Fibroblast of skin of back (primary cell): ENCODE measurements around the gene HOXC11.

Experiments used
- DNase-seq: peaks from one replicate; pipeline ENCODE4 v3.0.0-alpha.2; 2013

The HOXC11 gene

GRCh38 chr12:53958128-53958527, 14.8 kb upstream of the HOXC11 start:
- no peak for DNase-seq

DNA sequence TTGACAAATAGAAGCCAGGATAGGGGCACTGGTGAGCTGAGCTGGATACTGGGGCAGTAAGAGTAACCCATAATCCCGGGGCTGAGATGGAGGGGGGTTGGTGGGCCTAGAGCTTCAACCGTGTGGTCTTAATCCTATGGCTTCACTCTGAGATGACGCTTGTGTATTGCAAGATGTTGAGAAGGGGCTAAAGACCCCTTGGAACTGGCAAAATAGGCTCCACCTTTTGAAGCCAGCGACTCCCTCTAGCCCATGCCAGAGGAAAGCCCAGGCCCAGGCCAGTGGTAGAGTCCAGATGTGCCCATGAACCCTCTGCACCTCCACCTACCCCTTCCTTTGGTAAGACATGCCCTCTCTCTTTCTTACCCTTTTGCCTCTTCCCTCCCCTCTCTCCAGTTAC, 13.6 kb upstream of the HOXC11 start:
- no peak for DNase-seq

DNA sequence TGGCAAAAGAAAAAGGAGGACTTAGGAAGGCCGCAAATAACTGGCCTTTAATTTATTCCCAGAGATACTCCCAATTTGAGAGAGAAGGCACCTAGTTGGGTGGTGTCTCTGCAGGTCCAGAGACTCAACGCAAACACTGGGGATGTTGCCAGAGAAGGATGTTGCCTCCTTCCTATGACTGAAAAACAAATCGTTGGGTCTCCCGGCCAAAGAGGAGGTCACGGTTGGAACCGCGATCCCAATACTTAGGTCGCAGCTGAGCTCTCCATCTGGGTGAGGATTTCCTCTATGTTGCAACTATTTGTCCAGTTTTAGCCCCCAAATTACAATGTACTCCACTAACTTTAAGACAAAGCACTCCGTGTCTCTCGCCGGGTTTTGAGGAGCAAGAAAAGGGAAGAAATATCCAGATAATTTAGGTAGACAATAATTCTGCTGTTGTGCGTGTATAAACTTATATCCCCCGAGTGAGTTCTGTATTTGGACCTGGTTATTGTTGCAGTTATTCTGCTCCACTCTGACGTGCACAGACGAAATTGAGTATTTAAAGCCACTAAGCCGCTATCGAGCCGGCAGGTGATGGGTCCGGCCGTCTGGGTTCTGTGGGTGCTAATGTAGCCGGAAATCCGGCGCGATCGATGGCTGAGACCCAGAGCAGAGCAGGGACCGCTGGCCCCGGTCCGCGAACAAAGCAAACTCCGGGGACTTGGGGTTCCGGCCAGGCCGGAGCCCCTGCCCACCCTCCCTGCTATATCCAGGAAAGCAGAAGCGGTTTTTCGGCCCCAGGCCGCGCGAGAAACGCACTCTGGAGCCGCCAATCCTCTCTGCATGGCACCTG, 12.5 kb upstream of the HOXC11 start:
- no peak for DNase-seq

- DNase-seq = no peak
These were observed 11.7 kb upstream of the HOXC11 start for GRCh38 chr12:53961025-53961761.

DNA sequence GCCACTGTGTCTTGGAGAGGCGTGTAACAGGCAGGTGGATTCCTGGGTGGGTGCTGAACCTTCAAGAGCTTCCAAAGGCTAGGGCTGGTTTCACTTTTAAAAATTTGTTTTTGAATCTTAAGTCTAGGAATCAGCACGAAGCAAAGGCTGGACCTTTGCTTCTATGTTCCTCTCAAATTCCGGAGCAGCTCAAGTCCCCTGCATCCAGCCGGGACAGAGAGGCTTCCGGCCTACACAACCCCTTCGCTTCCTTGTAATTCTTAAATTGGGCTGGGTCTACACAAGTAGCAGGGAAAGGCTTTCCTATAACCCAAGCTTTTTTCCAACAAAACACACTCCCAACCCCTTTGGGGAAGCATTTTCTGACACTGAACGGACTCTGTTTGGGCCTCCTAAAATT, 9.9 kb upstream of the HOXC11 start:
- no peak for DNase-seq

- no peak for DNase-seq
These were observed 9.3 kb upstream of the HOXC11 start for GRCh38 chr12:53963434-53964314.

- no peak for DNase-seq
These were observed 8.6 kb upstream of the HOXC11 start for GRCh38 chr12:53964315-53964713.

- DNase-seq = no peak
These were observed 7.4 kb upstream of the HOXC11 start for GRCh38 chr12:53965281-53966084.

DNA sequence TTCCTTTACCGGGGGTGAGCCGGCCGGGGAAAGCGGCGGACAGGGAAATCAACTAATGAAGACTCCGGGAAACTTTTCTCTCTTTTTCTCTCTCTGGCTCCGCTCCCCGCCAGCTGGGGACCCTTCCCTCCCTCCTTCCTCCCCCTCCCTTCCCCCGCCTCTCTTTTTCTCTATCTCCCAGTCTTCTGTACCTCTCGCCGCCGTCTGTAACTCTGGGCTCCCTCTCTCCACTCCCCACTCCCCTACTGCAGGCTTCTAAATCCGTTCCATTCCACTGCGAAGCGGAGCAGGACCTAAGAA, 6.9 kb upstream of the HOXC11 start:
- no peak for DNase-seq

DNA sequence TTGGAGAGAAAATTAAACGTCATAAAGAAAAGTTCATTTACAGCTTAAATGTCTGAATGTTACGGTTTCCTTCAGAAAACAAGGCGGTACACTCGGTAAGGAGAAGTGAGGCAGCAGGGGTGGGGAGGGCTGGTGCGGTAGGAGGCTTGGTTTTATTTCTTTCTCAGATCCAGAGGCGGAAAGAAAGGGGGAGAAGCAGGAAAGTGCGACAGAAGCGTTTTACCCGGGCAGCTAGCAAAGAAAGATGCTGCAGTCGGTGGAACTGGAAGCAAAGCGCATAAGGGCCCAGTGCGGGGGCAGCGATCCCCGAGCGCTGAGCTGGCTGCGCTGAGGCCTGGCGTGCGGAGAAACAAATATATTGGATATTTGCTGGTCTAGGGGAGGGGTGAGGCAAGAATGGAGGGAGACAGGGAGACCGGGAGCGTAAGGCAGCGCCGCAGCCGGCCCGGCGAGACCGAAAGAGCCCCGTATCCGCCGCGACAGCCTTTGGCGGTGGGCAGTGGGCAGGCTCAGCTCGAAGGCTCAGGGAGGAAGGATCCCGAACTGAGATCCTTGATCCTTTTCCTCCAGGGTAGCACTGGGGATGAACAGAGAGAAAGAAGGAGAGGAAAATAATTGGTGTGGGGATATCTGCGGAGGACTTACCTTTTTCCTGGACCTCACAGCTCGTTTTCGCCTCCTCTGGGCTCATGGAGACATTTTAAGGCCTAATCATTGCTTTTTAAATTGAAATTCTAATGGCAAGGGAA, 6.4 kb upstream of the HOXC11 start:
- DNase-seq = no peak

DNA sequence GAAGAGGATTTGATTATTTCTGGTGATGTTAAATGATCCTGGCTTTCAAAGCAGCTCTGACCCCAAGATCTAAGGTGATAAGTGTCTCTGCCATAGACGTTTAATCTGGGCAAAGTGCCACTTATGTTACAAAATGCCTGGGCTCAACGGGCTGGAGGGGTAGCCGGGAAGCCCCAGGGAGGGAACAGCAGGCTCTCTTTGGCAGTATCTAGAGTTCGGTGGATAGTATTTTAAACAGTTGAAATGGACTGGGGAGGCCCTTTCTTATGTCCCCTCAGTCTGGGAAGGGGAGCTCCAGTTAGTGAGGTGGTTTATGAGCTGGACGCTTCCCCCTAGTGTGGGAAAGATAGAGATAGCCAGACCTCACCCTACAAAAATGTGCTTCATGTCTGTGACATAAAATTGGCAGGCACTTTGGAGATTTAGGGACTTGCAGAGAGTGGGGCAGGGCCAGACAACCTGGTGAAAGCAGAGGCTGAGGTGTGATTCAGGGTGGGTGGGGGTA, 5.5 kb upstream of the HOXC11 start:
- DNase-seq = no peak

GRCh38 chr12:53968214-53969127, 4.5 kb upstream of the HOXC11 start:
- no peak for DNase-seq

DNA sequence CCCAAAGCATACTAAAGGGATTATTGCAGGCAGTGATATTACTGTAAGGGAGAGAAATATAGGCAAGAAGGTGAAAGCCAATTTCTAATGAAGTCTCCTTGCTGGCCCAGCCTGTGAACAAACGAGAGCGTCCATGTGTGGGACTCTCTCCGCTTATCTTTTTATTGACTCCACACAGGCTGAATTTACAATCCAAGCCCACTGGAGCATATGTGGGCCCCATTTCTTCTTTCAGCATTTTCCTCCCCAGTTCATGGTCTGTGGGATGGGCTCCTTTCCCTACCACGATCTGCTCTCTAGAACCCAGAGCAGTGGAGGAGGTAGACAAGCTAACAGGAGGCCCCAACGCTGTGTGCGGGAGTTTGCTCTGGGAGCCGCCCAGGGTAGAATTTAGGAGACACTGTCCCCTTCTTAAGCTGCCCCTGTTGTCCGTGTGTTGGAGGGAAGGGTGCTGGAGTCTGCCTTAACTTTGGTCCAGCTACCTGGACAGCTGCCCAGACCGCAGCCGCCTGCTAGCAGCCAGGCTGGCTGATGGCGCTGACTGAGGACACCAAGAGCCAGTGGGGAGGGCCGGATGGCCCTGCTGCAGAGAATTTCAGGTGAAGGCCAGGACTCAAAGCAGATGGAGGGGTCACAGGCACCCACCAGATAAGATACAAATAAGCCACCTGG, 3.2 kb upstream of the HOXC11 start:
- DNase-seq = no peak

- no peak for DNase-seq
These were observed 2.5 kb upstream of the HOXC11 start for GRCh38 chr12:53970451-53970850.

DNA sequence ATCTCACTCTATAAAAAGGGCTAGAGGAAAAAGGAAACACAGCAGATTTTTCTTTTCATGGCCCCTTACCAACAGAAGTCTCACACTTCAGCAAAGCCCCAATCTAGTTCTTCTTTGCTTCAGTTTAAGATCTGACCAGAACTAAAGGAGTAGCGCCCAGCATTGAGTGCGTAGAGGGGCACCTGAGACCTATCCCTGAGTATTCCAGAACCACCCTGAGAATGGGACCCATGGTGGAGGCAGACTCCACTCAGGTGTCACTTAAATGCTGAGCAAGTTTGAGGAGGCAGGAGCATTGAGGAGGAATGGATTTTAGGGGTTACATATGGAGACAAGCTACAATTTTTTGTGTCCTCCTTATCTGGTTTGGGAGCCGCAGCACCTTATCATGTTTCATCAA, 1.8 kb upstream of the HOXC11 start:
- no peak for DNase-seq

- no peak for DNase-seq
These were observed 1.2 kb upstream of the HOXC11 start for GRCh38 chr12:53971686-53972085.

DNA sequence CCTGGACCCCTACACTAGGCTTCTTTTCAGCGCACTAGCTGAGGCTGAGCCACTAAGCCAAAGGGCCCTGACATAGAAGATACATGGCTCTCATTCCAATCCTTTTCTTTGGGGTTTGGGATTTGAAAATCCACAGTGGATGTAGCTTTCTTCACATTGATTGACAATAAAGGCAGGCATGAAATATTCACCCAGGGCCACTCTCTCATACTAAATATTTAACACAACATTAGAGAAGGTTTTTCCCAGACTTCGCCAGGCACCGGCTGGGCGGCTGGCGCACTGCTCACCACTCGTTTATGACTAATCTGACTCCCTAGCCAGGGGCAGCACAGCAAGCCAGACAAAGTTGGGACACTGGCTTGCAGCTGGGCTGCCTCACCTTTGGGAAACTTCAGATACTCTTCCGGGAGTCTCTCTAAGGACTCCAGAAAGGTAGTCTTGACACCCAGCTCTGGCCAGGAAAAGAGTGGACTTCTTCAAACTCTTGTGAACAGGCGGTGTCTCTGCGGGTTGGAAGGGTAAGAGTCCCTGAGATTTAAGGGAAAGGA, 699 bp upstream of the HOXC11 start:
- DNase-seq = no peak

DNA sequence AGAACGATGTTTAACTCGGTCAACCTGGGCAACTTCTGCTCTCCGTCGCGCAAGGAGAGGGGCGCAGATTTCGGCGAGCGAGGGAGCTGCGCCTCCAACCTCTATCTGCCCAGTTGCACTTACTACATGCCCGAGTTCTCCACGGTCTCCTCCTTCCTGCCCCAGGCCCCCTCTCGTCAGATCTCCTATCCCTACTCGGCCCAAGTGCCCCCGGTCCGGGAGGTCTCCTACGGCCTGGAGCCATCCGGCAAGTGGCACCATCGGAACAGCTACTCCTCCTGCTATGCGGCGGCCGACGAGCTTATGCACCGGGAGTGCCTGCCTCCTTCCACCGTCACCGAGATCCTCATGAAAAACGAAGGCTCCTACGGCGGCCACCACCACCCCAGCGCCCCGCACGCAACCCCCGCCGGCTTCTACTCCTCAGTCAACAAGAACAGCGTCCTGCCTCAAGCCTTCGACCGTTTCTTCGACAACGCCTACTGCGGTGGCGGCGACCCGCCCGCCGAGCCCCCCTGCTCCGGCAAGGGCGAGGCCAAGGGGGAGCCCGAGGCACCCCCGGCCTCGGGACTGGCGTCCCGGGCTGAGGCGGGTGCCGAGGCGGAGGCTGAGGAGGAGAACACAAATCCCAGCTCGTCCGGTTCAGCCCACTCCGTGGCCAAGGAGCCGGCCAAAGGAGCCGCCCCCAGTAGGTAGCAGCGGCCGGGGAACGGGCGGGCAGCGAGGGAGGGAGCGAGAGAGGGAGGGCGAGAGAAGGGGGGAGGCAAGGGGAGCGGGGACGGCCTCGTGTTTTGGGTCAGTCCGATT, 513 bp downstream of the HOXC11 start:
- DNase-seq = no peak
